Fibroblast of skin of left biceps (primary cell): Measurements from ENCODE around the gene DDN.

Experiments used
- DNase-seq, 2 experiments: peaks; one replicate each; pipeline ENCODE4 v3.0.0-alpha.2; 2013; ENCODE audit warnings: low read depth in 2 of 2

DDN gene

GRCh38 chr12:49031573-49032161 is 32.5 kb upstream of the DDN start:
- DNase-seq: no peak

- no peak for DNase-seq
Observed at GRCh38 chr12:49030714-49031572, 31.8 kb upstream of the DDN start.

- DNase-seq: no peak
Observed at GRCh38 chr12:49030119-49030518, 30.9 kb upstream of the DDN start.

- DNase-seq: no peak
Observed at GRCh38 chr12:49028666-49029275, 29.6 kb upstream of the DDN start.

- no peak for DNase-seq
Observed at GRCh38 chr12:49027846-49028555, 28.8 kb upstream of the DDN start.

GRCh38 chr12:49026678-49027480 is 27.7 kb upstream of the DDN start:
- no peak for DNase-seq

GRCh38 chr12:49026101-49026500 is 26.9 kb upstream of the DDN start:
- no peak for DNase-seq

- no peak for DNase-seq
Observed at GRCh38 chr12:49025463-49025862, 26.3 kb upstream of the DDN start.

- DNase-seq: no peak
Observed at GRCh38 chr12:49024543-49024942, 25.4 kb upstream of the DDN start.

GRCh38 chr12:49023812-49024211 is 24.6 kb upstream of the DDN start:
- DNase-seq: no peak

GRCh38 chr12:49022558-49023178 is 23.5 kb upstream of the DDN start:
- no peak for DNase-seq

- no peak for DNase-seq
Observed at GRCh38 chr12:49021292-49021915, 22.2 kb upstream of the DDN start.

- no peak for DNase-seq
Observed at GRCh38 chr12:49020441-49020840, 21.3 kb upstream of the DDN start.

GRCh38 chr12:49019443-49020324 is 20.5 kb upstream of the DDN start:
- peak in 1 of 2 experiments; percentile 6 for DNase-seq

GRCh38 chr12:49019120-49019430 is 19.9 kb upstream of the DDN start:
- no peak for DNase-seq

- peak; percentile 90 to 93 for DNase-seq
Observed at GRCh38 chr12:49018261-49019119, 19.3 kb upstream of the DDN start, which contains the start of gene PRKAG1. PRKAG1 (minus strand) TSS chr12:49018776; CDS start chr12:49018740, 36 bp downstream.

- DNase-seq: no peak
Observed at GRCh38 chr12:49017891-49018260, 18.7 kb upstream of the DDN start.

GRCh38 chr12:49015196-49015595 is 16.0 kb upstream of the DDN start:
- no peak for DNase-seq

GRCh38 chr12:49014547-49014946 is 15.4 kb upstream of the DDN start:
- DNase-seq: no peak
